Right atrium auricular region (tissue), 2 donors: ENCODE measurements around the gene UXS1. TPM values are rescaled to one million over a fixed set of nuclear protein-coding genes. Genes with fewer than 3 reads are reported as not detected.

Experiments
- DNase-seq: peaks from one replicate; pipeline ENCODE4 v3.0.0-alpha.2; 2019; ENCODE audit warnings: low spot score
- H3K27ac ChIP-seq, 2 donors: fragments of 200-600 bp; sonication (generic); 1 replicate in 1 of 2; 2 replicates in 1 of 2; pipeline ENCODE4 v1.5.1; 2016 to 2019
- H3K27me3 ChIP-seq, 2 donors: fragments of 200-600 bp; sonication (generic); one replicate each; pipeline versions ENCODE4 v1.5.1 to v1.6.0; 2017 to 2019
- H3K36me3 ChIP-seq: fragments of 200-600 bp; sonication (generic); one replicate; pipeline ENCODE4 v1.5.1; 2016
- H3K4me1 ChIP-seq, 2 donors: fragments of 200-600 bp; sonication (generic); one replicate each; pipeline versions ENCODE4 v1.5.1 to v1.6.0; 2017 to 2019
- H3K4me3 ChIP-seq, 2 donors: fragments of 200-600 bp; sonication (generic); 1 replicate in 1 of 2; 2 replicates in 1 of 2; pipeline ENCODE4 v1.5.1; 2017 to 2019; ENCODE audit warnings: mild to moderate bottlenecking in 1 of 2, moderate library complexity in 1 of 2
- H3K9me3 ChIP-seq, 2 donors: fragments of 200-600 bp; sonication (generic); one replicate each; pipeline ENCODE4 v1.5.1; 2019
- total RNA-seq, 2 donors: library from RNA; depleted of rRNA; stranded (reverse); fragments of >200 nt; gene quantifications; one replicate each; pipeline ENCODE4 v1.1.0, GENCODE V29; 2016
- TF ChIP-seq, protein P1 (sequence below), 2 donors: fragments of 200-600 bp; sonication (generic); IDR thresholded peaks; one replicate each; pipeline ENCODE4 v1.5.1; 2019; ENCODE audit warnings: antibody characterized with exemption in 2 of 2

UXS1 gene
- total RNA-seq, 2 donors from 2014 or later: 25.0 to 33.5 TPM

DNA sequence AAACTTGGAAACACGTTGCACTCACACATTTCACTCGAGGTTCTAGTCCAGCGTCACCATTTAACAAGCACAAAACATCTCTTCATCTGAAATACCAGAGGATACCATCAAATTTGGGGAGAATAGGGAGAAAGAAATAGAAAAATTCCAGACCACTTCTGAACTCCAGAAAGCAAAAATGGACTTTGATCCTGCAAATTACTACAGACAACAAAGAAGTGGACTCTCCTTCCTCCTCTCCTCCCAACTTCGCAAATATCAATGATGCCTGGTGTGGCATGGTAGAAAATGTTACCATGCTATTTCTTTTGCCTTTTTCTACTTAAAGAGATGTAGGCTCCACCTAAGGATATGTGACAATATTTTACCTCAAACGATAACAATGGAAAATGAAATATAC is 13.5 kb downstream of the UXS1 start:
- Histone ChIP-seq H3K4me1 (peaks cover 0 to 12% of the 10 kb centered on the region in 2 donors), H3K4me3 (no peak overlapping the region), H3K27ac (no peak overlapping the region), H3K9me3 (no peaks in the 10 kb centered on the region), H3K36me3 (no peaks in the 10 kb centered on the region), H3K27me3 (no peaks in the 10 kb centered on the region)
- no peak for DNase-seq
- TF ChIP-seq, protein P1, sequence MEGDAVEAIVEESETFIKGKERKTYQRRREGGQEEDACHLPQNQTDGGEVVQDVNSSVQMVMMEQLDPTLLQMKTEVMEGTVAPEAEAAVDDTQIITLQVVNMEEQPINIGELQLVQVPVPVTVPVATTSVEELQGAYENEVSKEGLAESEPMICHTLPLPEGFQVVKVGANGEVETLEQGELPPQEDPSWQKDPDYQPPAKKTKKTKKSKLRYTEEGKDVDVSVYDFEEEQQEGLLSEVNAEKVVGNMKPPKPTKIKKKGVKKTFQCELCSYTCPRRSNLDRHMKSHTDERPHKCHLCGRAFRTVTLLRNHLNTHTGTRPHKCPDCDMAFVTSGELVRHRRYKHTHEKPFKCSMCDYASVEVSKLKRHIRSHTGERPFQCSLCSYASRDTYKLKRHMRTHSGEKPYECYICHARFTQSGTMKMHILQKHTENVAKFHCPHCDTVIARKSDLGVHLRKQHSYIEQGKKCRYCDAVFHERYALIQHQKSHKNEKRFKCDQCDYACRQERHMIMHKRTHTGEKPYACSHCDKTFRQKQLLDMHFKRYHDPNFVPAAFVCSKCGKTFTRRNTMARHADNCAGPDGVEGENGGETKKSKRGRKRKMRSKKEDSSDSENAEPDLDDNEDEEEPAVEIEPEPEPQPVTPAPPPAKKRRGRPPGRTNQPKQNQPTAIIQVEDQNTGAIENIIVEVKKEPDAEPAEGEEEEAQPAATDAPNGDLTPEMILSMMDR (IDR thresholded peaks at IDR 0.05): no peak

DNA sequence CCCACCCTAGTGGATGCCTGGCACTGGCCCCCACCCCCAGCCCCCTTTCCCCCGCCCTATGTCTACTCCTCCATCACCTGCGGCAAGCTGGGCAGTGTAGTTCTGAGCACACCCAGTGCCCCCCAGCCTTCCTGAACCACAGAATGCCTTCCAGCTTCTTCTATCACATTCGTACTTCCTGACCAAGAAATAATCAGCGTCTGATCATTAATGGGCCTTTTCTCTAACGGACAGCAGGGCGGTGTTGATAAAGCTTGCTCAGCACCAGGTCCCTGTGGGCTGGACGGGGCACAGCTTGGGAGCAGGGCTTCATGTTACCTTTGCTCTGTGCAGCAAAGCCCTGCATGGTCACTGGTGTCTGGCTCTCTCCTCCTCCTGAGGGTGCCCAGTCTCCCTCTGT is 15.4 kb downstream of the UXS1 start:
- no peaks in the 10 kb centered on the region for H3K36me3 ChIP-seq
- TF ChIP-seq, protein P1 (IDR thresholded peaks at IDR 0.05): no peak
- H3K27ac ChIP-seq: no peak overlapping the region
- peaks cover 0 to 16% of the 10 kb centered on the region in 2 donors for H3K4me1 ChIP-seq
- no peaks in the 10 kb centered on the region for H3K9me3 ChIP-seq
- no peaks in the 10 kb centered on the region for H3K27me3 ChIP-seq
- no peak for DNase-seq
- no peak overlapping the region for H3K4me3 ChIP-seq

- Histone ChIP-seq H3K27ac (no peak overlapping the region), H3K4me1 (peaks cover 0 to 5% of the 10 kb centered on the region in 2 donors), H3K27me3 (no peaks in the 10 kb centered on the region), H3K9me3 (no peaks in the 10 kb centered on the region), H3K36me3 (no peaks in the 10 kb centered on the region), H3K4me3 (no peak overlapping the region)
- TF ChIP-seq, protein P1 (IDR thresholded peaks at IDR 0.05): no peak
- no peak for DNase-seq
Measured at GRCh38 chr2:106177581-106177980, 16.5 kb downstream of the UXS1 start.

GRCh38 chr2:106176446-106177099 is 17.5 kb downstream of the UXS1 start:
- Histone ChIP-seq H3K27me3 (no peaks in the 10 kb centered on the region), H3K27ac (no peak overlapping the region), H3K9me3 (no peaks in the 10 kb centered on the region), H3K36me3 (no peaks in the 10 kb centered on the region), H3K4me1 (peaks cover 0 to 4% of the 10 kb centered on the region in 2 donors), H3K4me3 (no peak overlapping the region)
- TF ChIP-seq, protein P1 (IDR thresholded peaks at IDR 0.05): no peak
- DNase-seq: no peak

DNA sequence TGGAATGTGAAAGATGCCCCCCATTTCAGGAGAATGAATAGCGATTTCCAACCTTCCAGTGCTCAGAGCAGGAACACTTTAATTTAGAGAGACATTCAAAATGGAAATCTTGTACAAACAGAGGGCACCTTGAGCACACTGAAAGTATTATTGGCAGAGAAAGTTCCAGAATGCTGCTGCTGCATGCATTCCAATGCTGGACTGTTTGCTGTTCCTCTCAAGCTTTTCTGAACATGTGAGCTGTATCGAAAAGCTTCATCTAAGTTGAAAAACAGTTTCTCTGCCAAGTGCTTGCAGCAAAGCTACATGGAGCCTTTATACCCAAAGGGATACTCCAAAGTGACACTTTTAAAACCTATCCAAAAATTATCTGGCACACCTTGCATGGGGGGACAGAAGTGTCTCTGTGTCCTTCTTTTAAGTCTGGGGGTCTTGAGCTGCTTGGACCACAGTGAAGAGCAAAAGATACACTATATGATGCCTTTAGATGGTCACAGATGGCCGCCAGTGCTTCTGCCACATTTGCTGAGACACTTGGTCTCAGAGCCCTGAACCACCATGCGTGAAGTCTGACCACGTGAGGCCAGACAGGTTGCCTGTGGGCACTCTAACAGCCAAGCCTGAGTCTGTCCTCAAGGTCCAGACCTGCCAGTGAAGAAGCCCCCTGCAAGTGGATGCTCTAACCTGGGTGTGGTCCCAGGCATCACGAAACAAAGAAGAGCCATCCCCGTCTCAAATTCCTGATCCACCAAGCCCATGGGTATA is 18.8 kb downstream of the UXS1 start:
- TF ChIP-seq, protein P1 (IDR thresholded peaks at IDR 0.05): no peak
- no peaks in the 10 kb centered on the region for H3K36me3 ChIP-seq
- no peak overlapping the region for H3K27ac ChIP-seq
- H3K4me1 ChIP-seq: peaks cover 0 to 4% of the 10 kb centered on the region in 2 donors
- no peaks in the 10 kb centered on the region for H3K9me3 ChIP-seq
- no peak overlapping the region for H3K4me3 ChIP-seq
- H3K27me3 ChIP-seq: no peaks in the 10 kb centered on the region
- no peak for DNase-seq
